ENCODE data around the gene HPCAL4. TPM values are rescaled to one million over a fixed set of nuclear protein-coding genes. Genes with fewer than 3 reads are reported as not detected.

HPCAL4 gene
- total and polyA plus RNA-seq, 2 experiments from 2014 or later, result 0.08 to 1.2 TPM

GRCh38 chr1:39707506-39707905 lies 16.3 kb upstream of the HPCAL4 start (continued):
- TF ChIP-seq ZNF462 (CRISPR knock-in tag; IDR thresholded peaks at IDR 0.05), result no peak

GRCh38 chr1:39704757-39705156 lies 13.5 kb upstream of the HPCAL4 start:
- Histone ChIP-seq H3F3A (replicated peaks; ENCODE audit: low read depth) (no peaks in the 10 kb centered on the region), H3K4me2 (no peak overlapping the region), H3K27me3 (ENCODE audit: insufficient read depth) (peaks cover 93% of the 10 kb centered on the region), H3K79me2 (replicated peaks; ENCODE audit: insufficient read depth) (no peaks in the 10 kb centered on the region), H4K20me1 (replicated peaks; ENCODE audit: insufficient read depth) (peaks cover 18% of the 10 kb centered on the region), H3K4me1 (ENCODE audit: insufficient read depth) (peaks cover 19% of the 10 kb centered on the region), H3K36me3 (ENCODE audit: insufficient read depth) (no peaks in the 10 kb centered on the region), H3K4me3 (no peak overlapping the region), H3K27ac (ENCODE audit: low read depth) (no peak overlapping the region), H3K9me2 (ENCODE audit: insufficient read depth) (no peaks in the 10 kb centered on the region), H2AFZ (no peak overlapping the region)
- peaks cover 3% of the 10 kb centered on the region; the same call in 2 of the 3 replicates for H3K9me3 Mint-ChIP-seq
- no peak for DNase-seq (ENCODE audit: low spot score)
- H3K4me1 Mint-ChIP-seq, result peaks cover 24% of the 10 kb centered on the region
- no peak overlapping the region for H3K4me3 Mint-ChIP-seq
- H3K27me3 Mint-ChIP-seq (ENCODE audit: insufficient read depth, low read depth, poor library complexity), result peaks cover 92% of the 10 kb centered on the region
- no peaks in the 10 kb centered on the region for H3K36me3 Mint-ChIP-seq (ENCODE audit: low read depth)
- ATAC-seq, result no peak
- no peak overlapping the region for H3K27ac Mint-ChIP-seq
- no peak for TF ChIP-seq ETS1 (IDR thresholded peaks at IDR 0.05)
- TF ChIP-seq NANOG (IDR thresholded peaks at IDR 0.05; ENCODE audit: borderline replicate concordance), result no peak
- TF ChIP-seq CREB1 (CRISPR knock-in tag; IDR thresholded peaks at IDR 0.05; ENCODE audit: low read depth), result no peak
- TF ChIP-seq EZH2phosphoT487 (IDR thresholded peaks at IDR 0.05; ENCODE audit: unreplicated experiment), result no peak
- no peak for TF ChIP-seq EZH2 (IDR thresholded peaks at IDR 0.05; ENCODE audit: low read depth, unreplicated experiment)
- TF ChIP-seq CTCF (conservative IDR thresholded peaks at IDR 0.05; ENCODE audit: low read depth in 2 of 2), result no peak
- TF ChIP-seq STAT1 (IDR thresholded peaks at IDR 0.05; ENCODE audit: unreplicated experiment), result no peak
- TF ChIP-seq ZNF331 (CRISPR knock-in tag; IDR thresholded peaks at IDR 0.05; ENCODE audit: low read depth), result no peak

All from GM23338 (cell line).